HG02852 (cell line): Measurements from ENCODE around the gene FGF23.
"Not testable (repeated sequence)": the region's sequence is repeated elsewhere in the genome, so short reads cannot be mapped to it uniquely, and the experiment has no call there.

Experiments used
- ATAC-seq: cut with Tn5 transposase; IDR thresholded peaks from one replicate; pipeline ENCODE4 v1.9.1; 2021; ENCODE audit warnings: mild to moderate bottlenecking, moderate library complexity; ENCODE audit not compliant: unreplicated experiment

FGF23 gene

DNA sequence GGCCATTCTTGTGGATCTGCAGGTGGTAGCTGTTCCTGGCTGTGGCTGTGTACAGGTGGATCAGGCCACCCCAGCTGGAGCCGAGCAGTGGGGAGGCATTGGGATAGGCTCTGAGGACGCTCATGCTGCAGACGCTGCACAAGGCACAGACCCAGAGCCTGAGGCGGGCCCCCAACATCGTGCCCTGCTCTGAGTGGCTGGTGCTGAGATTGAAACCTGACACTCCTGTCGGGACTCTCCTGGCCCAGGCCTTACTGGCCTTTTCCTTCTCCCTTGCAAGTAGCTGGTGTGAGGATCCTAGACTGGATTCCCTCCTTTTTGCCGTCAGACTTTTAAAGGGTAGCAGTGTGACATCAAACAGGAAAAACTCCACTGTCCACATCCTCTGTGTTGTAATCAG lies at the start of gene FGF23:
FGF23 (minus strand) TSS at position 308 of the 400 bp plus-strand sequence; CDS start at position 178, 130 bp downstream.
- ATAC-seq, result no peak

DNA sequence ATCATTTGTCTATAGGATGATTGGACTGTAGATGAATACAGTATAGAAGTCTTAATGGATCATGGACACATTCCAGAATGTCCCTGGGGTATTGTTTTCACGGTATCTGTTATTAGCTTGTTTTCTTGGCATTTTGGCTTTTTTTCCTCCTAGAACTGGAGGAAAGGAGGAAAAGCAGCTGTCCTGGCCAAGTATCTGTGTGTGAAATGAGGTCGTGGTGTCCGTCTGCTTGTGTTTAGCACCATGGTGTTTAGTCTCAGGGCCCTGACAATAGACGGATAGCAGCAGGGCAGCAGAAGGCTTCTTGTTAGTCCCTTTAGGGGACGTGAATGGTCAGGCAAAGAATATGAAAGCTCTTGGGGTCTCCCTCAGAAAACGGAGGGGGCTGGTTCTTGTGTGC lies 44.9 kb upstream of the FGF23 start:
- ATAC-seq, result no peak

DNA sequence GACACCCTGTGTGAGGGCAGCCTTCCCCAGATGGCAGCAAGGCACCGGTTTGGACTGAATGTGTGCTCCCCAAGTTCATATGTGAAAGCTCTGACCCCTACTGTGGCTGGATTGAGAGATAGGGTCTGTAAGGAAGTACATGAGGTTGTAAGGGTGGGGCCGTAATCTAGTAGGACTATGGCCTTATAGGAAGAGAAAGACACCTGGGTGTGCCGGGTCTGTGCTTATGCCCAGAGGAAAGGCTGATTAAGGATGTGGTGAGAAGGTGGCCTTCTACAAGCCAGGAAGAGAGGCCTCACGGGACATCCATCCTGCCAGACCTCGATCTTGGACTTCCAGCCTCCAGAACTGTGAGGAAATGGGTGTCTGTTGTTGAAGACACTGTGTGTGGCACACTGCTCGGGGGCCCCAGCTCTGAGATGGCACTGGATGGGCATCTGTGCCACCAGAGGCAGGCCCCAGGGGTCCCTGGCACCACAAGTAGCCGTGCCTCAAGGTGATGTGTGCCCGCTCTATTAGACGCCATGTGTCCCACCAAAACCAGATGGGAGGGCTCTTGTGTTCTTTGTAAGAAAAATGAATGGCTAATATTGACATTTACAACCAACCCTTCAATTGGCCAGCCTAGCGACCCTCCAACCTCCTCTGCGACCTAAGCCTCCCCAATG lies 44.1 kb upstream of the FGF23 start:
- ATAC-seq, result no peak

DNA sequence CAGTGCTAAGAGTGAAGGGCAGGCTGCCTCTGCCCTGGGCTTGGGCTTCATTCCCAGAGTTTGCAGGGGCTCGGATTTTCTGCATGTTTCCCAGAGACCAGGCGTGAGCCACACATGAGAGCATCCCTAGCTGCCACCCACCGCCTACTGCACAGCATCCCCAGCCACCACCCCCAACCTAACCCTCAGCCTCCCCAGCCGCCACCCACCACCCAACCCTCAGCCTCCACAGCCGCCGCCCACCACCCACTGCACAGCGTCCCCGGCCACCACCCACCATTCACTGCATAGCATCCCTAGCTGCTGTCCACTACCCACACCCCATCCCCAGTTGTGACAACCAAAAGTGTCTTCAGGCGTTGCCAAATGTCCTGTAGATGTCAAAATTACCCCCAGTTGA lies 43.5 kb upstream of the FGF23 start:
- no peak for ATAC-seq

DNA sequence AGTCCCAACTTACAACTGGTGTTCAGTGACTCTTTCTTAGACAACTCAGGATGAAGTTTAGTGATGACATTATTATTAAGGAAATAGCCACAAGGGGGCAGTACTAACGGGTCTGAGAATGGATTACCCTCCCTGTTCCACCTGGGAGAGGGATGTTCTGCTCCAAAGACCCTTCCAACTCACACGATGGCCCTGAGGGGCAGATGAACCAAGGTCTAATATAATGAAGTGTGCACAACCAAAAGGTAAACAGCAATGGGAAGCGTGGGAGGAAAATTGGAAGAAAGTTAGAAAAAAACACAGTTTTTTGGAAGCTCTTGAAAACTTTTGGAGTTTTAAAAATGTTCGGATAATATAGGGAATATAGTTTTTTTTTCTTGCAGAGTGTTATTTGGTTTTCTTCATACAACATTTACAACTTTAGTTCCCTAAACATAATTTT lies 42.1 kb upstream of the FGF23 start:
- no peak for ATAC-seq

DNA sequence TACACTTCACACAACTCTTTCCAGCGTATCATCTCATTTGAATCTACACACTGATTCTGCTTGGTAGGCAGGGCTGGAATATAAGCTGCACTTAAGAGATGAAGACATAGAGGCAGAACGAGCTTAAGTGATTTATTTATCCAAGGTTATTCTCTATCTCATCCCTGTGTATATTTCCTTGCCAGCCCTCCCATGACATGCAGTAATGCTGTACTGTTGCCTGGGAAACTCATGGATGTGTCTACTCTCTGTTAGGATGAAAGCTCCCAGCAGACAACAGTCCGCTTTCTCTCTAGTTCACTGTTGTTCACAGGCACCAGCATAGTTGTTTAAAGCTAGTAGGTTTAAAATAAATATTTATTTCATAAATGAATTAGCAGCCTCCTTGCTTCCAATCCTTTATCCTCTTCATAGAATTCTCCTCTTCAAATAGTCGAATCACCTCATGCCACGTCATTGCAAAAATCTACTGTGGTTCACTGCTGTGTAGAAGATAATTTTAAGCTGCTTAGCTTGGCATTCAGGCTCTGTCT lies 40.7 kb upstream of the FGF23 start:
- no peak for ATAC-seq

DNA sequence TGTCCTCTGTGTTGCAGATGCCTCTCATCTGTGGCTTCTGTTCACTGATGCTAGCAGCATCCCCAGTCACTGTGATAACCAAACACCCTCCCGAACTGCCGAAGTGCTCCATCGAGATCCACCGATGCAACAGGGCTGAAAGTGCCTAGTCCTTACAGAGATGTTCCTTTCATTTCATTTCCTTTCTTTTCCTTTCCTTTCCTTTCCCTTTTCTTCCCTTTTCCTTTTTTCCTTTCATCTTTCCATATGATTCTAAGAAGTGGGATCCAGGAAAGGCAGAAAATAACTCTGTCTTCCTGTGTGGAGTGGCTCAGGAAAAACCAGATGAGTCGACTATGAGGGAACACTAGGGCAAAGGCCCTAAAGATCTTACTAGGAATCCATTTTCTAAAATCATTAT lies 39.4 kb upstream of the FGF23 start:
- no peak for ATAC-seq

DNA sequence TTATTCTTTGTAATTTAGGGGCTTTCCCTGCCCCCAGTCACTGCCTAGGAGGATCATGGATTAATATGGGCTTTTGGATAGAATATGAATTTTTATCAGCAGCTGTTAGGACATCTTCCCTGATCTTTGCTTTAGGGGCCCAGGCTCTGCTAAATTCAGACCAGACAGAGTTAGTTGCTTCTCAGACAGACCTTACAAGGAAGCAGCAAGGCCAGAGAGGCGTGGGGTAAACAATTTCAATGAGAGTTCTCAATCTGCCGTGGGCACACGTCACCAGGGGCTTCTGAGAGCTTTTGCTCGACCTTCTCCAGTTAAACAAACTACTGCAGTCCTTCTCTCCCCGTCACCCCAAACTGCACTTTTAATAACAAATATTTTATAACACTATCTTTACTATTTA lies 38.4 kb upstream of the FGF23 start:
- no peak for ATAC-seq

DNA sequence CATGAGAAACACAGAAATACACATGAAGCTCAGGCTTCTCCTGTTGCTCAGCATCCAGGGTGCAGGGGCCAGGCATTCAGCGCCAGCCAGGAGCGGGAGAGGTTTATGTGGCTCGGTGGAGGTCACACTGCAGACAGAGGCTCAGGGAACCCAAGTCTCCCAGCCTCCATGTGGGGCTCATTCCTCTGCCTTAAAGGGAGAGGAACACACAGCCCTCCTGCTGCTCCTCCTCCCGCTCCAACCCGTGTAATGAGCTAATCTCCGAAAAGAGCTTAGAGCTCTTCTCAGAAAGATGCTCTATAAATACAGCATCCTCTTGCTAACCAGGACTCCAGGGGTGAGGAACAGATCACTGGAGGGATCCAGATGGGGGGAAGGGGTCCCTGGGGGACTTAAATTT lies 37.9 kb upstream of the FGF23 start:
- ATAC-seq, result no peak

DNA sequence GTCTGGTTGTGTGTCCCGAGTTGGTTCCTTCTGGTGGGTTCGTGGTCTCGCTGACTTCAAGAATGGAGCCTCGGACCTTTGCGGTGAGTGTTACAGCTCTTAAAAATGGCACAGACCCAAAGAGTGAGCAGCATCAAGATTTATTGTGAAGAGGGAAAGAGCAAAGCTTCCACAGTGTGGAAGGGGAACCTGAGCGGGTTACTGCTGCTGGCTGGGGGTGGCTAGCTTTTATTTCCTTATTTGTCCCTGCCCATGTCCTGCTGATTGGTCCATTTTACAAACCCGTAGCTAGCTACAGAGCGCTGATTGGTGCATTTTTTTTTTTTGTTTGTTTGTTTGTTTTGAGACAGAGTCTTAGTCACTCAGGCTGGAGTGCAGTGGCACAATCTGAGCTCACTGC lies 36.8 kb upstream of the FGF23 start:
- ATAC-seq, result no peak

DNA sequence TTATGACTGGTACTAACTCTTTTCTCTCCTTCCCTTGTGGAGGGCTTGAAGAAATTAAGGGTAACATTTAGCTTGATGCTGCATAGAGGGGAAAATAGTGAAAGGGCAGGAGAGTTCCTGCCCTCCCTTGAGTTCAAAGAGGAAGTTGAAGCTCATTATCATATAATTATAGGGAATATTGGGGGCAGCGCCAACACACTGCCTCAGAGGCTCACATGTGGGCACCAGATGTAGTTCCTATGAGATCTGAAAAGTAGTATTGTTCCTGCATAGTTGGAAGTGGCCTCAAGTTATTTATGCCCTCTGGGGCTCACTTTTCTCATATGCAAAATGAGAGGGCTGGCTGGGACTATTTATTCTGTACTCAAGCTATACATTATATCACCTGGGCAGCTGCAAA lies 33.0 kb upstream of the FGF23 start:
- no peak for ATAC-seq

DNA sequence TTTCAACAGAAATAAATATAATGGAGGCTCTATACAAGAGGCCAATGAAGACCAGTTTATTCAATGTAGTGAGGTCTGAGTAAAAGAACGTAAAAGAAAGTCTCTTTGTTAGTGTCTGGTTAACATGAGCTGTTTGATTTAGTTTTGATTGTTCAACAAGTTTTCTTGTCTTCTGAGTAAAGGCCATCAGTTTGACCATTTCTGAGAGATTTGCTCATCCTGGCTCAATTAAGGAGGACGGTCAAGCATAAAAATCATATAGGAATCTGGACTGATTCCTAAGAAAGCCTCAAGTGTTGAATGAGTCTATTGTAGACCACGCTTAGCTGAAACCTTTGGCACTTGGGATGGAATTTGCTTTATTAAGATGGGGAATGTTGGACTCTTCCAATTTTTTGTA lies 32.5 kb upstream of the FGF23 start:
- no peak for ATAC-seq

DNA sequence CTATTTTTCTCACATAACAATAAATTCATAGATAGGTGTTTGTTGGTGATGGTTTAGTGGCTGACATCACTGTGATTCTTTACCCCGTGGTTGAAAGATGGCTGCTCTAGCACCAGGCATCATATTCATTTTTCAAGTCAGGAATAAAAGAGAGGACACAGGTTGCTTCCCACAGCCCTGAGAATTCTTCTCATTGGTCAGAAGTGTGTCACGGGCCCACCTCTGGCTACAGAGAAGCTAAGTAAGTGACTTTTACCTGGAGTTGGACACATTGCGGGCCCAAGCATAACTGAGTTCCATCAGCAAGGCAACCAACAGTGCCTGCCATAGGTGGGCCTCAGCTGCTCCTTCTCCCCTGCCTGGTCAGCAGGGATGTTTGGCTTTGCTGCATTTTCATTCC lies 27.6 kb upstream of the FGF23 start:
- ATAC-seq, result no peak

DNA sequence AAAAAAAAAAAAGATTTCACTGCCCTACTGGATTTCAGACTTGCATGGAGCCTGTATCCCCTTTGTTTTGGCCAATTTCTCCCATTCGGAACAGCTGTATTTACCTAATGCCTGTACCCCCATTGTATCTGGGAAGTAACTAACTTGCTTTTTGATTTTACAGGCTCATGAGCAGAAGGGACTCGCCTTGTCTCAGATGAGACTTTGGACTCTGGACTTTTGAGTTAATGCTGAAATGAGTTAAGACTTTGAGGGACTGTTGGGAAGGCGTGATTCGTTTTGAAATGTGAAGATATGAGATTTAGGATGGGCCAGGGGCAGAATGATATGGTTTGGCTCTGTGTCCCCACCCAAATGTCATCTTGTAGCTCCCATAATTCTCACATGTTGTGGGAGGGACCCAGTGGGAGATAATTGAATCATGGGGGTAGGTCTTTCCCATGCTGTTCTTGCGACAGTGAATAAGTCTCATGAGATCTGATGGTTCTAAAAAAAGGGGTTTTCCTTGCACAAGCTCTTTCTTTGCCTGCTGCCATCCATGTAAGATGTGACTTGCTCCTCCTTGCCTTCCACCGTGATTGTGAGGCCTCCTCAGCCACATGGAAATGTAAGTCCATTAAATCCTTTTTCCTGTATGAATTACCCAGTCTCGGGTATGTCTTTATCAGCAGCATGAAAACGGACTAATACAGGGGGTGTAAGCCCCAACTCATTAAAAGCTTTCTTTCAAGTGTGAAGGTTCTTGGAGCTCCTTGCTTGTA lies 25.5 kb upstream of the FGF23 start:
- ATAC-seq, result not testable (repeated sequence)

DNA sequence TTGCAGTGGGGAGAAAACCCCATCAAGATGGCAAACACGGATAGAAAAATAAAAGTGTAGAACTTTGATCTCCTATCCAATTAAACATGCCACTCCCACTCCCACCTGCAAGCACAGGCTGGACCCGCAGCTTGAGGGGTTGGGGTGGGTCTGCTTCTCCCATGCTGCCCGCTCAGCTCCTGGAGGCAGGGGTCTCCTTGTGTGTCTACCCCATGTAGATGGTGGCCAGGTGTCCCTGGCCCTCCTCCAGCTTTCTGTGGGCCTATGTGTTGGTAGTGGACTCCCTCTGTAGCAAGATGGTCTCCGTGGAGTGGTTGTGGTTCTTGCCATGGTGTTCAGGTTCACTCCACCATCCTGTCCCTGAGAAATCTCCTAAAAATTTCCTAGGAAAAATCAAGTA lies 23.5 kb upstream of the FGF23 start:
- ATAC-seq, result no peak

DNA sequence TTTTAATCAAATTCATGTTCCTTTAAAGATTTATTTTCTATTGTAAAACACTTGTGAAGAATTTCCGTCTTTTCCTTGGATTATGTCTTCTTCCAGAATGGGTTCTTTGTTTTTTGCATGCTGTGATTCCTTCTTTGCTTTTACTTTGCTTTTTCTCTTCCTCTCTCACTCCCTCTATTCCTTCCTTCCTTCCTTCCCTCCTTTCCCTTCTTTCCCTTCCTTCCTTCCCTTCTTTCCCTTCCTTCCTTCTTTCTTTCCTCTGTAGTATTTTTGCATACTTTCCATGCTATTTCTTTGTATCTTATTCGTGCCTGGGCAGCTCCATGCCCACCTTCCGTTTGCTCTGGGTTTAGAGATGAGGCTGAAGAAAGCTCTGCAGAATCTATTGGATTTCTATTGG lies 21.6 kb upstream of the FGF23 start:
- ATAC-seq, result no peak

DNA sequence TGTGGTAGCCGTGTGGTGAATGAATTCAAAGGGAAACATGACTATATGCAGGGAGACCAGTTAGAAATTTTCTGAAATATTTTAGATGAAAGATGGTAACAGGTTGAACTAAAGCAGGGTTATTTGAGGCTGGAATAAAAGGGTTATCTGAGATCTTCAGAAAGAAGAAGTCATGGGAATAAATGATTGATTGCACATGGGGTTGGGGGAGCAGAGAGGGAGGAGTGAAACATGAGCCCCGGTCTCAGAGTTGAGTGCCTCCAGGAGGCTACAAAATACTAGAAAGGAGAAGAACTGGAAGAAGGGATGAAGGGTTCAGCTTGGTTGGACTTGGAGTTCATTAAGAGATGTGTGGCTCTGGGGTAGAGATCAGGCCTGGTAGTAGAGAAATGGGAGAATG lies 16.3 kb upstream of the FGF23 start:
- no peak for ATAC-seq

DNA sequence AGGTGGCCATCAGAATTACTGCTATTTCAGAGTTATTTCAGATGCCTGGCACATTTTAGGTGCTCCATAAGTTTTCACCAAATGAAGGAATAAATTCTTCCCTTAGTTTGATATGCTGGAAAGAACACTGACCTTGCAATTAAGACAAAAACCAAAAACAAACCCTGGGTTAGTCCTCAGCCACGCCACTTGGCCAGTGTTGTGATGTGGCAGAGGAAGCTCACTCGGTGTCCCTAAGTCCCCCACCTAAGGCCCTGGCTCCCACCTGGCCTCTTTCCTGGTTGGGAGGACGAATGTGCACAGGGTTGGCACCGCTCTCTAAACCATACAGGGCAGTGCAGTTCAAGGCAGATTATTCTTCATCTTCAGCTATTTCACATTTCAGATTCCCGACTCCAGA lies 13.7 kb upstream of the FGF23 start:
- ATAC-seq, result no peak

DNA sequence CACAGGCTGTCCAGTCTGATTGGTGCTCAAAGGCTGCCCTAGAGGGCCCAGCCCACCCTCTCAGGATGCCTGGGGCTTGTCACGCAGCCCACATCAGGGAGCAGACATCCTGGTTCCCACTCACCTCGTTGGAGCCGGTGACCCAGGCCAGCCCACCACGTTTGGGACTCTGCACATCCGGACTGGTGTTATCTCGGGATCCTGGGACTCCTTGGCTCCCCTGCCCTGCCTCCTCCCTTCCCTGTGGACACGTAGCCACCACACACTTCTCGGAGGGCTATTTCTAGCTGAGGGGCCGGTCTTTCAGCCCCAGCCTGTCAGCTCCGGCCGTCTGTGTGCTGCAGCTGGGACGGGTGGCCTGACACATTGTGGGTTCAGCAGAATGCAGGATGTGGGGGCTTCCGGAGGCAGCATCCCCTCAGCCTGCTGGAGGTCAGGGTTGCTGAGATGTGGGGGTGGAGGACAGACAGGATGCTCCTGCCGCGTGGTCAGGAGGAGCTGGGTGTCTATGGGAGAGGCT lies 12.8 kb upstream of the FGF23 start:
- ATAC-seq, result no peak

DNA sequence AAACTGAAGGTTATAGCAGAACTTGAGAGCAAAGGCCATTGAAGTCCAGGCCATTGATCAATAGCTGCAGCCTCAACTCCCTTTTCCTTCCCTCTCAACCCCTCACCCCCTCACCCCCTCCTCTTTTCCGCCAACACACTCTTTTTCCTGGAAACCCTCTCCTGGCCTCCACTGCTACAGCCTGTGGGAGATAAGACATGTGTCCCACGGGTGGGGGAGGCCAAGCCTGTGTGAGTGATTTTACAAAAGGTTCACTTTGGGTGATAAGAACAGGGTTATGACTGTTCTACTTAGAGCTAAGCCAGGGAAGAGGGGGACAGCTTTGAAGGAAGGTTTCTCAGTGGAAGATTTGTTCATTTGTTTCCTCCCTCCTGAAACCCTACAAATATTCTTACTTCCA lies 9.2 kb upstream of the FGF23 start:
- ATAC-seq, result no peak

DNA sequence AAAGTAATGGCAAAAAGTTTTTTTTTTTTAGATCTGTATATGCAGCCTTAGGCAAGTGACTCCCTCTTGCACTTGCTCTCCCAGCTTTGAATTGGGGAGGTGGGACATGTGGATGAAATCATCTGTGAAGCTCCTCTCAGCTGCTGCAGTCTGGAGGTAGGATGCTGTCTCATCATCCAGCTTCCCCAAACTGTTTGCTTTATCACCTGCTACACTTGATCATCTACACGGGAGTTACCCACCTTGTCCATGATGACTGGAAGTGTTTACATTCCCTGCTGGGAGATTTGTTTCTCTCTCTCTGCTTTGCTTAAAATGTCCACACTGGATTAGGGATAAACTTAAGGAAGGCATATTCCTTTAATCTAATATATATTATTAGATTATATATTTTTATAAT lies 8.5 kb upstream of the FGF23 start:
- no peak for ATAC-seq

DNA sequence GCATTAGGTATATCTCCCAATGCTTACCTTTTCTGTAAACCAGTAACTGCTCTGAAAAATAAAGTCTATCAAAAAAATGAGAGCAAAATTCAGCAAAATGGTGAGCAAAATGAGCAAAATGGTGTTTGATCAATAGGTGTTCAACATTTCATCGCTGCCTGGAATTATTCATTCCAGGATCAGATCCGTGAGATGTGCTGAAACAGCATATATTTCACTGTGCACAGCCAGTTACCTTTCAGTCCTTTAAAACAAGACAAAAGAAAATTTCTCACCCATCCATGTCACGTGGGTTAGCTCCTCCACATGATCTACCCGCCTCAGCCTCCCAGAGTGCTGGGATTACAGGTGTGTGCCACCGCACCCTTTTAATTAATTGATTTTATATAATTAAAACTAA lies 8.1 kb upstream of the FGF23 start:
- no peak for ATAC-seq
